Smooth muscle cell (in vitro differentiated cells): ENCODE data around the gene SAMD3. TPM values are rescaled to one million over a fixed set of nuclear protein-coding genes. Genes with fewer than 3 reads are reported as not detected.

ENCODE experiments used
- DNase-seq: peaks from one replicate; lab custom pipeline; 2025; ENCODE audit not compliant: unreplicated experiment; lab: John Stamatoyannopoulos, UW
- H2AFZ ChIP-seq: fragments of 200-600 bp; sonication (generic); 2 replicates; pipeline ENCODE4 v1.6.0; 2016; ENCODE audit warnings: antibody characterized with exemption, low read depth, mild to moderate bottlenecking
- H3F3A ChIP-seq: fragments of 200-600 bp; sonication (generic); 2 replicates; pipeline ENCODE4 v1.6.0; 2017; ENCODE audit warnings: antibody characterized with exemption, low read depth
- H3K27ac ChIP-seq: fragments of 200-600 bp; sonication (generic); 2 replicates; pipeline ENCODE4 v1.5.1; 2016; ENCODE audit warnings: low read depth, mild to moderate bottlenecking
- H3K27me3 ChIP-seq: fragments of 200-600 bp; sonication (generic); 2 replicates; pipeline ENCODE4 v1.6.1; 2016; ENCODE audit warnings: low read depth, mild to moderate bottlenecking
- H3K36me3 ChIP-seq: fragments of 200-600 bp; sonication (generic); 2 replicates; pipeline ENCODE4 v1.5.1; 2016; ENCODE audit warnings: low read depth
- H3K4me1 ChIP-seq: fragments of 200-600 bp; sonication (generic); 2 replicates; pipeline ENCODE4 v1.5.1; 2016; ENCODE audit warnings: low read depth
- H3K4me2 ChIP-seq: fragments of 200-600 bp; sonication (generic); 2 replicates; pipeline ENCODE4 v1.6.0; 2016; ENCODE audit warnings: mild to moderate bottlenecking
- H3K4me3 ChIP-seq: fragments of 200-600 bp; sonication (generic); 2 replicates; pipeline ENCODE4 v1.5.1; 2016; ENCODE audit warnings: mild to moderate bottlenecking
- H3K79me2 ChIP-seq: fragments of 200-600 bp; sonication (generic); 2 replicates; pipeline ENCODE4 v1.6.0; 2016; ENCODE audit warnings: low read depth, mild to moderate bottlenecking
- H3K9ac ChIP-seq: fragments of 200-600 bp; sonication (generic); 2 replicates; pipeline ENCODE4 v1.6.0; 2016; ENCODE audit warnings: low read depth
- H3K9me3 ChIP-seq: fragments of 200-600 bp; sonication (generic); replicated peaks from 2 replicates; pipeline ENCODE4 v1.5.1; 2016; ENCODE audit warnings: low read depth
- H4K20me1 ChIP-seq: fragments of 200-600 bp; sonication (generic); 2 replicates; pipeline ENCODE4 v1.6.0; 2016; ENCODE audit warnings: low read depth
- CTCF ChIP-seq: fragments of 200-600 bp; sonication (generic); IDR thresholded peaks from 2 replicates; pipeline ENCODE4 v1.5.1; 2017; ENCODE audit warnings: borderline replicate concordance, mild to moderate bottlenecking, antibody characterized with exemption; ENCODE audit not compliant: insufficient read depth, poor library complexity, severe bottlenecking
- WGBS: methylation state at CpG from one replicate; pipeline ENCODE4 v1.1.7; 2016; ENCODE audit warnings: low lambda C conversion rate; 5-methylcytosine and 5-hydroxymethylcytosine counted together
- polyA plus RNA-seq: library from polyadenylated mRNA; unstranded; fragments of >200 nt; fragmentation: Nextera tagmentation; extraction: Ambion mirVana; gene quantifications from 2 replicates; pipeline ENCODE4 v1.2.1, GENCODE V29; 2016
- total RNA-seq: library from RNA; depleted of rRNA; stranded (reverse); fragments of >200 nt; gene quantifications from 2 replicates; pipeline ENCODE4 v1.2.3, GENCODE V29; 2014

Gene SAMD3
- total and polyA plus RNA-seq, 2 experiments from 2014 or later: 2.1 to 3.5 TPM

- WGBS: 95% methylated on average over 3 of the region's 3 CpGs
- H3F3A ChIP-seq: no peaks in the 10 kb centered on the region
Measured at GRCh38 chr6:130211691-130212090, 11.1 kb downstream of the SAMD3 start.

GRCh38 chr6:130207979-130208649, 14.6 kb downstream of the SAMD3 start:
- TF ChIP-seq CTCF: no peak
- no peak overlapping the region for H3K9ac ChIP-seq
- WGBS: 97% methylated on average over 10 of the region's 10 CpGs
- H3K4me2 ChIP-seq: no peak overlapping the region
- H3F3A ChIP-seq: no peaks in the 10 kb centered on the region
- no peaks in the 10 kb centered on the region for H3K27me3 ChIP-seq
- no peaks in the 10 kb centered on the region for H3K79me2 ChIP-seq
- no peak overlapping the region for H2AFZ ChIP-seq
- H3K27ac ChIP-seq: no peak overlapping the region
- H3K4me3 ChIP-seq: no peak overlapping the region
- no peaks in the 10 kb centered on the region for H3K4me1 ChIP-seq
- H3K9me3 ChIP-seq: no peaks in the 10 kb centered on the region
- no peaks in the 10 kb centered on the region for H3K36me3 ChIP-seq
- no peaks in the 10 kb centered on the region for H4K20me1 ChIP-seq
- DNase-seq: no peak

More at GRCh38 chr6:130211691-130212090, 11.1 kb downstream of the SAMD3 start:
- Histone ChIP-seq H3K4me3 (no peak overlapping the region), H2AFZ (no peak overlapping the region), H3K9me3 (no peaks in the 10 kb centered on the region), H3K79me2 (no peaks in the 10 kb centered on the region), H3K27me3 (no peaks in the 10 kb centered on the region), H3K36me3 (no peaks in the 10 kb centered on the region), H3K4me1 (peaks cover 4% of the 10 kb centered on the region), H4K20me1 (no peaks in the 10 kb centered on the region), H3K27ac (no peak overlapping the region), H3K4me2 (no peak overlapping the region), H3K9ac (no peak overlapping the region)
- no peak for TF ChIP-seq CTCF
- DNase-seq: no peak

GRCh38 chr6:130206479-130206878, 16.3 kb downstream of the SAMD3 start:
- no peaks in the 10 kb centered on the region for H3K4me1 ChIP-seq
- no peak overlapping the region for H2AFZ ChIP-seq
- 80% methylated on average over 3 of the region's 3 CpGs for WGBS
- no peaks in the 10 kb centered on the region for H3K27me3 ChIP-seq
- H3K4me3 ChIP-seq: no peak overlapping the region
- H3K9me3 ChIP-seq: no peaks in the 10 kb centered on the region
- TF ChIP-seq CTCF: no peak
- no peak overlapping the region for H3K27ac ChIP-seq
- no peaks in the 10 kb centered on the region for H3F3A ChIP-seq
- no peak for DNase-seq
- H3K79me2 ChIP-seq: no peaks in the 10 kb centered on the region
- no peak overlapping the region for H3K9ac ChIP-seq
- no peaks in the 10 kb centered on the region for H3K36me3 ChIP-seq
- H4K20me1 ChIP-seq: no peaks in the 10 kb centered on the region
- H3K4me2 ChIP-seq: no peak overlapping the region

GRCh38 chr6:130204322-130204721, 18.4 kb downstream of the SAMD3 start:
- H3K27ac ChIP-seq: no peak overlapping the region
- no peak for TF ChIP-seq CTCF
- no peaks in the 10 kb centered on the region for H3K27me3 ChIP-seq
- H3K9me3 ChIP-seq: no peaks in the 10 kb centered on the region
- H3K9ac ChIP-seq: no peak overlapping the region
- H3K4me1 ChIP-seq: no peaks in the 10 kb centered on the region
- H3F3A ChIP-seq: no peaks in the 10 kb centered on the region
- 83% methylated on average over 3 of the region's 3 CpGs for WGBS
- DNase-seq: no peak
- no peaks in the 10 kb centered on the region for H4K20me1 ChIP-seq
- H3K4me3 ChIP-seq: no peak overlapping the region
- no peaks in the 10 kb centered on the region for H3K36me3 ChIP-seq
- H2AFZ ChIP-seq: no peak overlapping the region
- no peak overlapping the region for H3K4me2 ChIP-seq
- no peaks in the 10 kb centered on the region for H3K79me2 ChIP-seq
